Nucleus accumbens (tissue), 56 donors: ENCODE data around the gene GNB5.
A peak's percentile ranks its signal among the peaks of the same experiment; 100 is the strongest.

Experiments used
- DNase-seq, 56 donors: peaks; one replicate each; lab custom pipeline; 2025; lab: John Stamatoyannopoulos, UW

Gene GNB5

GRCh38 chr15:52078876-52079700 lies 112.1 kb downstream of the GNB5 start:
- DNase-seq: peak in 49 of 56 donors; percentile 12 to 85 (median 44)

GRCh38 chr15:52078197-52078875 lies 112.9 kb downstream of the GNB5 start:
- no peak for DNase-seq

- DNase-seq: peak in 2 of 56 donors; percentile 4 to 12
Observed at GRCh38 chr15:52076889-52077781, 114.1 kb downstream of the GNB5 start.

GRCh38 chr15:52071570-52071969 lies 119.6 kb downstream of the GNB5 start:
- peak in 25 of 56 donors; percentile 6 to 76 (median 44) for DNase-seq

- no peak for DNase-seq
Observed at GRCh38 chr15:52069559-52069958, 121.6 kb downstream of the GNB5 start.

- no peak for DNase-seq
Observed at GRCh38 chr15:52068004-52068615, 123.1 kb downstream of the GNB5 start.

- DNase-seq: no peak
Observed at GRCh38 chr15:52067545-52067926, 123.7 kb downstream of the GNB5 start.

GRCh38 chr15:52066842-52067544 lies 124.2 kb downstream of the GNB5 start:
- DNase-seq: no peak
